Sigmoid colon (tissue), 7 donors: Measurements from ENCODE around the gene GLIS1. TPM values are rescaled to one million over a fixed set of nuclear protein-coding genes. Genes with fewer than 3 reads are reported as not detected.

Experiments used
- DNase-seq: peaks from one replicate; pipeline ENCODE4 v3.0.0-alpha.2; 2019
- H3K27ac ChIP-seq, 4 donors: fragments of 200-600 bp; sonication (generic); one replicate each; pipeline ENCODE4 v1.5.1; 2016 to 2019; ENCODE audit warnings: mild to moderate bottlenecking in 1 of 4
- H3K27me3 ChIP-seq, 3 donors: fragments of 200-600 bp; sonication (generic); one replicate each; pipeline ENCODE4 v1.5.1; 2019; ENCODE audit warnings: mild to moderate bottlenecking in 1 of 3
- H3K36me3 ChIP-seq, 4 donors: fragments of 200-600 bp; sonication (generic); one replicate each; pipeline ENCODE4 v1.5.1; 2016 to 2019
- H3K4me1 ChIP-seq, 4 donors: fragments of 200-600 bp; sonication (generic); one replicate each; pipeline ENCODE4 v1.5.1; 2017 to 2019
- H3K4me3 ChIP-seq, 4 donors: fragments of 200-600 bp; sonication (generic); one replicate each; pipeline ENCODE4 v1.5.1; 2017 to 2019; ENCODE audit warnings: mild to moderate bottlenecking in 2 of 4, moderate library complexity in 1 of 4
- H3K9me3 ChIP-seq, 4 donors: fragments of 200-600 bp in 3 of 4; sonication (generic) in 3 of 4; one replicate each; pipeline versions ENCODE4 v1.5.1 to v1.6.1; 2013 to 2019
- CTCF ChIP-seq, 4 experiments: fragments of 450-650 bp in 3 of 4; fragments of 200-600 bp in 1 of 4; IDR thresholded peaks; one replicate each; pipeline ENCODE4 v1.5.1; 2016 to 2019; ENCODE audit warnings: antibody characterized with exemption in 4 of 4, mild to moderate bottlenecking in 3 of 4, moderate library complexity in 2 of 4
- EP300 ChIP-seq, 4 donors: sonication (generic); formaldehyde crosslinking; IDR thresholded peaks; one replicate each; pipeline ENCODE4 v1.6.1; 2017; ENCODE audit warnings: antibody characterized with exemption in 4 of 4
- POLR2A ChIP-seq, 2 donors: fragments of 450-650 bp; IDR thresholded peaks; one replicate each; pipeline ENCODE4 v1.6.1; 2016; ENCODE audit warnings: antibody characterized with exemption in 2 of 2, mild to moderate bottlenecking in 2 of 2, moderate library complexity in 2 of 2
- POLR2AphosphoS5 ChIP-seq, 4 donors: sonication (generic); formaldehyde crosslinking; IDR thresholded peaks; one replicate each; pipeline ENCODE4 v1.6.1; 2017; ENCODE audit warnings: antibody characterized with exemption in 4 of 4
- WGBS, 2 donors: extraction: QIAGEN DNeasy Blood & Tissue Kit; methylation state at CpG; one replicate each; pipeline ENCODE4 v1.1.7; 2013; 5-methylcytosine and 5-hydroxymethylcytosine counted together
- intact Hi-C: fragments of 100-400 bp; cut with DNase I; formaldehyde crosslinking; loops from one replicate; pipeline ENCODE4 v1.15.1; 2023
- polyA plus RNA-seq, 3 donors: library from polyadenylated mRNA; stranded (reverse); fragments of 200-250 nt; gene quantifications; one replicate each; pipeline ENCODE4 v1.2.3, GENCODE V29; 2013
- total RNA-seq, 4 donors: library from RNA; depleted of rRNA; stranded (reverse); fragments of >200 nt; gene quantifications; one replicate each; pipeline ENCODE4 v1.1.0, GENCODE V29; 2016
- donor health status: healthy with polysubstance abuse.
- donor health status: Bipolar disorder and iron deficiency.
- donor health status: healthy.

Gene GLIS1
- total and polyA plus RNA-seq, 7 donors, result 0.16 to 0.83 (median 0.32) TPM; not detected in 4

- Histone ChIP-seq H3K4me1 (no peaks in the 10 kb centered on the region), H3K36me3 (no peaks in the 10 kb centered on the region), H3K4me3 (no peak overlapping the region), H3K27ac (no peak overlapping the region), H3K9me3 (no peaks in the 10 kb centered on the region), H3K27me3 (no peaks in the 10 kb centered on the region)
- TF ChIP-seq CTCF (IDR thresholded peaks at IDR 0.05) (no peak), EP300 (IDR thresholded peaks at IDR 0.05) (no peak), POLR2A (IDR thresholded peaks at IDR 0.05) (no peak), POLR2AphosphoS5 (IDR thresholded peaks at IDR 0.05) (no peak)
- intact Hi-C loops, result no loop called here
- 86 to 90% methylated on average over 4 of the region's 4 CpGs for WGBS, 2 donors
- DNase-seq, result peak; percentile 22
Observed at GRCh38 chr1:53643881-53644390, 95.0 kb downstream of the GLIS1 start.

GRCh38 chr1:53643041-53643880, 95.7 kb downstream of the GLIS1 start:
- intact Hi-C loops, result no loop called here
- WGBS, 2 donors, result 74 to 84% methylated on average over 17 of the region's 17 CpGs
- no peak overlapping the region for H3K4me3 ChIP-seq
- TF ChIP-seq EP300 (IDR thresholded peaks at IDR 0.05) (no peak), POLR2AphosphoS5 (IDR thresholded peaks at IDR 0.05) (no peak), CTCF (IDR thresholded peaks at IDR 0.05) (no peak), POLR2A (IDR thresholded peaks at IDR 0.05) (no peak)
- H3K4me1 ChIP-seq, result no peaks in the 10 kb centered on the region
- H3K27me3 ChIP-seq, result no peaks in the 10 kb centered on the region
- peak; percentile 29 for DNase-seq
- no peaks in the 10 kb centered on the region for H3K9me3 ChIP-seq
- no peaks in the 10 kb centered on the region for H3K36me3 ChIP-seq
- H3K27ac ChIP-seq, result no peak overlapping the region

- no peak overlapping the region for H3K4me3 ChIP-seq
- no peaks in the 10 kb centered on the region for H3K4me1 ChIP-seq
- H3K27ac ChIP-seq, result no peak overlapping the region
- intact Hi-C loops, result no loop called here
- no peak for TF ChIP-seq POLR2A (IDR thresholded peaks at IDR 0.05)
- TF ChIP-seq POLR2AphosphoS5 (IDR thresholded peaks at IDR 0.05), result no peak
- no peak for TF ChIP-seq CTCF (IDR thresholded peaks at IDR 0.05)
- TF ChIP-seq EP300 (IDR thresholded peaks at IDR 0.05), result no peak
- 76 to 92% methylated on average over 6 of the region's 6 CpGs for WGBS, 2 donors
- no peaks in the 10 kb centered on the region for H3K27me3 ChIP-seq
- peak; percentile 29 for DNase-seq
- no peaks in the 10 kb centered on the region for H3K36me3 ChIP-seq
- H3K9me3 ChIP-seq, result no peaks in the 10 kb centered on the region
Observed at GRCh38 chr1:53642607-53643006, 96.4 kb downstream of the GLIS1 start.

GRCh38 chr1:53642215-53642555, 96.8 kb downstream of the GLIS1 start:
- Histone ChIP-seq H3K36me3 (no peaks in the 10 kb centered on the region), H3K4me3 (no peak overlapping the region), H3K27me3 (no peaks in the 10 kb centered on the region), H3K27ac (no peak overlapping the region), H3K4me1 (no peaks in the 10 kb centered on the region), H3K9me3 (no peaks in the 10 kb centered on the region)
- TF ChIP-seq CTCF (IDR thresholded peaks at IDR 0.05), result no peak
- TF ChIP-seq POLR2A (IDR thresholded peaks at IDR 0.05), result no peak
- no peak for TF ChIP-seq EP300 (IDR thresholded peaks at IDR 0.05)
- TF ChIP-seq POLR2AphosphoS5 (IDR thresholded peaks at IDR 0.05), result no peak
- intact Hi-C loops, result no loop called here
- peak; percentile 19 for DNase-seq
- WGBS, 2 donors, result 81 to 94% methylated on average over 7 of the region's 7 CpGs
